ENCODE measurements around the gene IGFBP4. TPM values are rescaled to one million over a fixed set of nuclear protein-coding genes. Genes with fewer than 3 reads are reported as not detected.

Gene IGFBP4
- 12.1 and 14.2 TPM in 2 replicates for total RNA-seq (2013; cell fraction: nucleolus; rRNA removed)
- total RNA-seq (2014; rRNA removed), result 3.6 and 4.3 TPM in 2 replicates
- total RNA-seq (2014; rRNA removed; fragmentation: Illumina TruSeq; extraction: Trizol), result 4.2 and 4.7 TPM in 2 replicates
- 22.3 and 23.3 TPM in 2 replicates for total RNA-seq (2021)
- 3.6 TPM for polyA plus RNA-seq (2011; ENCODE audit: low read depth)
- polyA plus RNA-seq (2011; rRNA removed), result 10.3 and 14.5 TPM in 2 replicates
- polyA plus RNA-seq (2011; cell fraction: cytosol; rRNA removed), result 15.3 and 20.0 TPM in 2 replicates
- 7.7 and 11.8 TPM in 2 replicates for polyA plus RNA-seq (2011; cell fraction: nucleus; rRNA removed)
- polyA plus RNA-seq (2012), result 5.5 and 9.6 TPM in 2 replicates
- 8.3 and 8.7 TPM in 2 replicates for polyA plus RNA-seq (2014; fragmentation: Illumina TruSeq; extraction: Trizol)
- 1 to 10 TPM; 2.4 to 5.0 TPM for polyA plus RNA-seq (2014; fragmentation: Nextera tagmentation; extraction: Ambion mirVana)
- polyA plus RNA-seq (2014; rRNA removed), result 10.2 and 11.5 TPM in 2 replicates
- 10 to 100 TPM in 1 of 2 experiments, 1 to 10 TPM in 1; 3.0 to 19.6 TPM for polyA plus RNA-seq (2016; fragmentation: Nextera tagmentation; extraction: Ambion mirVana)
- 14.2 and 20.5 TPM in 2 replicates for polyA minus RNA-seq (2011; rRNA and poly(A)+ RNA removed)
- polyA minus RNA-seq (2011; cell fraction: cytosol; rRNA and poly(A)+ RNA removed), result 5.6 and 8.8 TPM in 2 replicates
- 2.9 and 4.5 TPM in 2 replicates for polyA minus RNA-seq (2011; cell fraction: nucleus; rRNA and poly(A)+ RNA removed)
- percentile 62 among the genes with signal in this experiment for Bru-seq, nascent RNA
- percentile 61 among the genes with signal in this experiment for BruChase-seq, experiment 1, labeled RNA remaining after a 6-hour chase
- BruChase-seq, experiment 2, labeled RNA remaining after a 2-hour chase, result percentile 61 among the genes with signal in this experiment
- long read RNA-seq, experiment 1, transcript IGFBP4-201 (4 exons, 2,200 nt), result major isoform, 10 of 10 reads
- long read RNA-seq, experiment 1, partial matches to known transcripts, result 0 of 10 reads
- long read RNA-seq, experiment 1, other reads (novel, unspliced or antisense), result 0 of 10 reads
- long read RNA-seq, experiment 2, partial matches to known transcripts, result 5 of 8 reads
- long read RNA-seq, experiment 2, other reads (novel, unspliced or antisense), result 3 of 8 reads

DNA sequence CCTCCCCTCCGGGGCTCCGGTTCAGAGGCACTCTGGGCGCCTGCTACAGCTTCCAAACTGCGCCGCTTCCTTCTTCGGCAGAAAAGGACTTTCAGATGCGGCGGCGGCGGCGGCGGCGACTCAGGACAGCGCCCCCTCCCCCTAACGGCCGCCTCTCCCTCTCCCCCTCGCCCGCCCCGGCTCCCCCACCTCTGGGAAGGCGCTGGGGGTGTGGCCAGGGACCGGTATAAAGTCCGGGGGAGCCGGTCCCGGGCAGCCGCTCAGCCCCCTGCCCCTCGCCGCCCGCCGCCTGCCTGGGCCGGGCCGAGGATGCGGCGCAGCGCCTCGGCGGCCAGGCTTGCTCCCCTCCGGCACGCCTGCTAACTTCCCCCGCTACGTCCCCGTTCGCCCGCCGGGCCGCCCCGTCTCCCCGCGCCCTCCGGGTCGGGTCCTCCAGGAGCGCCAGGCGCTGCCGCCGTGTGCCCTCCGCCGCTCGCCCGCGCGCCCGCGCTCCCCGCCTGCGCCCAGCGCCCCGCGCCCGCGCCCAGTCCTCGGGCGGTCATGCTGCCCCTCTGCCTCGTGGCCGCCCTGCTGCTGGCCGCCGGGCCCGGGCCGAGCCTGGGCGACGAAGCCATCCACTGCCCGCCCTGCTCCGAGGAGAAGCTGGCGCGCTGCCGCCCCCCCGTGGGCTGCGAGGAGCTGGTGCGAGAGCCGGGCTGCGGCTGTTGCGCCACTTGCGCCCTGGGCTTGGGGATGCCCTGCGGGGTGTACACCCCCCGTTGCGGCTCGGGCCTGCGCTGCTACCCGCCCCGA, at the start of gene IGFBP4:
IGFBP4 (plus strand) TSS at position 255 of the 792 bp plus-strand sequence; CDS start at position 541, 286 bp downstream.
- ChIA-PET SMC1A (ENCODE audit: uncharacterized antibody, unreplicated experiment) (interaction anchor here (0.9 to 3.0 kb wide), 10 partner anchors 17 to 172 kb away, joined by 3 to 27 read pairs (median 4); no protein-coding TSS in a partner anchor), CTCF (interaction anchor here (0.8 to 16.0 kb wide), 16 partner anchors 21 to 172 kb away, joined by 3 to 289 read pairs (median 4); partner anchors contain the start of gene TOP2A), POLR2A (interaction anchor here (0.7 to 1.6 kb wide), 5 partner anchors 38 to 161 kb away, joined by 3 to 9 read pairs (median 5); no protein-coding TSS in a partner anchor), RAD21 (ENCODE audit: unreplicated experiment) (interaction anchor here (0.7 to 16.1 kb wide), 11 partner anchors 26 to 172 kb away, joined by 3 to 175 read pairs (median 5); partner anchors contain the start of gene TOP2A)
- H3K4me3 ChIP-seq, result peak within 1 kb of the TSS; percentile 61
- DNase-seq (ENCODE audit: low read depth, low spot score) (no peak), FAIRE-seq (no peak), ATAC-seq (peak; percentile 84)
- 4% methylated on average over 74 of the region's 98 CpGs for WGBS (ENCODE audit: insufficient coverage, insufficient replicate concordance, low lambda C conversion rate, missing lambda C conversion rate)
- H3K36me3 ChIP-seq (ENCODE audit: control insufficient read depth in 2 of 2, insufficient read depth in 2 of 2, low read length in 1 of 2), result no peaks in the 10 kb centered on the region
- peak within 1 kb of the TSS; percentile 30; the same call in 1 of the 2 replicates for H2AFZ ChIP-seq (ENCODE audit: control insufficient read depth, low read depth, low read length)
- peaks cover 19% of the 10 kb centered on the region for H3K4me1 ChIP-seq (ENCODE audit: control insufficient read depth, insufficient read depth, low read length)
- no peaks in the 10 kb centered on the region for H3K79me2 ChIP-seq (ENCODE audit: control insufficient read depth, insufficient read depth, low read length)
- peak within 1 kb of the TSS; percentile 58 for H3K4me2 ChIP-seq (ENCODE audit: control insufficient read depth, insufficient read depth)
- no peak within 1 kb of the TSS; the same call in 1 of the 2 replicates for H3K9ac ChIP-seq (ENCODE audit: control insufficient read depth, insufficient read depth, low read length)
- in situ Hi-C loops (cut with MboI) (loop anchor here (25.0 kb wide), 1 partner anchor 94 kb away; no protein-coding TSS in a partner anchor), intact Hi-C loops (cut with micrococcal nuclease; ENCODE audit: unreplicated experiment) (loop anchor here (5.0 kb wide), 1 partner anchor 81 kb away; the partner anchor contains the start of gene GJD3)
- BruUV-seq (replicated peaks), result no TSS peak
- H4K20me1 ChIP-seq (ENCODE audit: control insufficient read depth, insufficient read depth), result no peaks in the 10 kb centered on the region
- H3K9me3 ChIP-seq (replicated peaks; ENCODE audit: control insufficient read depth, insufficient read depth, low read length), result no peaks in the 10 kb centered on the region
- H3K27me3 ChIP-seq (replicated peaks in 1 of 2; ENCODE audit: control insufficient read depth in 2 of 2, insufficient read depth in 2 of 2, low read length in 1 of 2), result peaks cover 0 to 14% of the 10 kb centered on the region in 2 experiments; a peak in 1 of 4 replicates
- no peak within 1 kb of the TSS for H3K27ac ChIP-seq (ENCODE audit: control insufficient read depth, insufficient read depth)
- TF ChIP-seq SMC3 (IDR thresholded peaks at IDR 0.05; ENCODE audit: borderline replicate concordance, low read length), result peak; percentile 25; the same call in 1 of the 2 replicates
- TF ChIP-seq LARP7 (IDR thresholded peaks at IDR 0.05), result peak; percentile 86; the same call in 1 of the 2 replicates
- TF ChIP-seq, protein P1, sequence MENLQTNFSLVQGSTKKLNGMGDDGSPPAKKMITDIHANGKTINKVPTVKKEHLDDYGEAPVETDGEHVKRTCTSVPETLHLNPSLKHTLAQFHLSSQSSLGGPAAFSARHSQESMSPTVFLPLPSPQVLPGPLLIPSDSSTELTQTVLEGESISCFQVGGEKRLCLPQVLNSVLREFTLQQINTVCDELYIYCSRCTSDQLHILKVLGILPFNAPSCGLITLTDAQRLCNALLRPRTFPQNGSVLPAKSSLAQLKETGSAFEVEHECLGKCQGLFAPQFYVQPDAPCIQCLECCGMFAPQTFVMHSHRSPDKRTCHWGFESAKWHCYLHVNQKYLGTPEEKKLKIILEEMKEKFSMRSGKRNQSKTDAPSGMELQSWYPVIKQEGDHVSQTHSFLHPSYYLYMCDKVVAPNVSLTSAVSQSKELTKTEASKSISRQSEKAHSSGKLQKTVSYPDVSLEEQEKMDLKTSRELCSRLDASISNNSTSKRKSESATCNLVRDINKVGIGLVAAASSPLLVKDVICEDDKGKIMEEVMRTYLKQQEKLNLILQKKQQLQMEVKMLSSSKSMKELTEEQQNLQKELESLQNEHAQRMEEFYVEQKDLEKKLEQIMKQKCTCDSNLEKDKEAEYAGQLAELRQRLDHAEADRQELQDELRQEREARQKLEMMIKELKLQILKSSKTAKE (IDR thresholded peaks at IDR 0.05; ENCODE audit: low read depth, poor library complexity, severe bottlenecking), result no peak
- TF ChIP-seq RB1 (IDR thresholded peaks at IDR 0.05; ENCODE audit: borderline replicate concordance), result 0 out of 2 replicates have a peak, but pooled peaks have one; percentile 64
- TF ChIP-seq CEBPB (IDR thresholded peaks at IDR 0.05; ENCODE audit: borderline replicate concordance in 1 of 2, low read depth in 2 of 2, low read length in 2 of 2), result peak in 1 of 2 experiments; percentile 39; a peak in 1 of 4 replicates
- TF ChIP-seq ZNF384 (IDR thresholded peaks at IDR 0.05; ENCODE audit: borderline replicate concordance, low read depth, low read length), result no peak
- peak; percentile 42; the same call in 1 of the 2 replicates for TF ChIP-seq YY1 (IDR thresholded peaks at IDR 0.05; ENCODE audit: low read depth, low read length)
- TF ChIP-seq RAD21 (IDR thresholded peaks at IDR 0.05; ENCODE audit: insufficient read depth, low read depth, low read length), result peak; percentile 33; the same call in 1 of the 2 replicates
- TF ChIP-seq NR2C2 (IDR thresholded peaks at IDR 0.05; ENCODE audit: borderline replicate concordance, control insufficient read depth, insufficient read length, low read depth), result no peak
- TF ChIP-seq IKZF1 (conservative IDR thresholded peaks at IDR 0.05), result peak; percentile 79
- peak in 1 of 2 experiments; percentile 47; a peak in 2 of 4 replicates for TF ChIP-seq BHLHE40 (IDR thresholded peaks at IDR 0.05; ENCODE audit: borderline replicate concordance in 1 of 2, low read depth in 2 of 2, low read length in 1 of 2)
- peak; percentile 90; the same call in 1 of the 2 replicates for TF ChIP-seq SMARCA5 (IDR thresholded peaks at IDR 0.05)
- TF ChIP-seq DPF2 (IDR thresholded peaks at IDR 0.05), result peak; percentile 62; the same call in 1 of the 2 replicates
- TF ChIP-seq CHD4 (IDR thresholded peaks at IDR 0.05), result no peak
- peak; percentile 80 for TF ChIP-seq GATAD2B (conservative IDR thresholded peaks at IDR 0.05; ENCODE audit: low read depth)
- TF ChIP-seq BRCA1 (IDR thresholded peaks at IDR 0.05; ENCODE audit: low read depth, low read length), result no peak
